ENCODE results near the gene HAVCR2.

The HAVCR2 gene

DNA sequence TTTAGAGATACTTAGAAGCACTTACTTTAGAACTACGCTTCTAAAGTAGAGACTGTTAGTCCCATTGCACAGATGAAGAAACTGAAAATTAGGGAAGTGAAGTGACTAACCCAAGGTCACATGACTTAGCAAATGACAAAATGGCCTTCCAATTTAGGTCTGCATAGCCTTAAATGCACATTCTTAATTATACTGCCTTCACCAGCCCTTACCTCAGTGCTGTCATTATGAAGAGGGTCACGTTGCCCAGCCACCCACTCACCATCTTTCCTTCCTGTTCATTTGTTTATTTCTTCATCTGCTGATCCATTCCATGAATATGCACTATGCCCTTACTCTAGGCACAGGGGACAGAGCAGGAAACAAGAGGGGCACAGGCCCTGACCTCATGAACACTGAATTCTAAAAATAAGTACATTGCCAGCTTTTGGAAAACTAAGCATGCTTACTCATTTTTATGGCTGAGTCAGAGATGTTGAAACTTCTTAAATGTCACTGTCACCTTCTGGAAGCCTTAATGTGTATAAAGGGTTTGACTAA lies 8.6 kb downstream of the HAVCR2 start:
- H3K4me3 ChIP-seq (replicated peaks; ENCODE audit: low read depth, low read length): no peak overlapping the region
- TF ChIP-seq, protein P1, sequence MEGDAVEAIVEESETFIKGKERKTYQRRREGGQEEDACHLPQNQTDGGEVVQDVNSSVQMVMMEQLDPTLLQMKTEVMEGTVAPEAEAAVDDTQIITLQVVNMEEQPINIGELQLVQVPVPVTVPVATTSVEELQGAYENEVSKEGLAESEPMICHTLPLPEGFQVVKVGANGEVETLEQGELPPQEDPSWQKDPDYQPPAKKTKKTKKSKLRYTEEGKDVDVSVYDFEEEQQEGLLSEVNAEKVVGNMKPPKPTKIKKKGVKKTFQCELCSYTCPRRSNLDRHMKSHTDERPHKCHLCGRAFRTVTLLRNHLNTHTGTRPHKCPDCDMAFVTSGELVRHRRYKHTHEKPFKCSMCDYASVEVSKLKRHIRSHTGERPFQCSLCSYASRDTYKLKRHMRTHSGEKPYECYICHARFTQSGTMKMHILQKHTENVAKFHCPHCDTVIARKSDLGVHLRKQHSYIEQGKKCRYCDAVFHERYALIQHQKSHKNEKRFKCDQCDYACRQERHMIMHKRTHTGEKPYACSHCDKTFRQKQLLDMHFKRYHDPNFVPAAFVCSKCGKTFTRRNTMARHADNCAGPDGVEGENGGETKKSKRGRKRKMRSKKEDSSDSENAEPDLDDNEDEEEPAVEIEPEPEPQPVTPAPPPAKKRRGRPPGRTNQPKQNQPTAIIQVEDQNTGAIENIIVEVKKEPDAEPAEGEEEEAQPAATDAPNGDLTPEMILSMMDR (IDR thresholded peaks at IDR 0.05; ENCODE audit: low read length, missing control alignments): no peak

DNA sequence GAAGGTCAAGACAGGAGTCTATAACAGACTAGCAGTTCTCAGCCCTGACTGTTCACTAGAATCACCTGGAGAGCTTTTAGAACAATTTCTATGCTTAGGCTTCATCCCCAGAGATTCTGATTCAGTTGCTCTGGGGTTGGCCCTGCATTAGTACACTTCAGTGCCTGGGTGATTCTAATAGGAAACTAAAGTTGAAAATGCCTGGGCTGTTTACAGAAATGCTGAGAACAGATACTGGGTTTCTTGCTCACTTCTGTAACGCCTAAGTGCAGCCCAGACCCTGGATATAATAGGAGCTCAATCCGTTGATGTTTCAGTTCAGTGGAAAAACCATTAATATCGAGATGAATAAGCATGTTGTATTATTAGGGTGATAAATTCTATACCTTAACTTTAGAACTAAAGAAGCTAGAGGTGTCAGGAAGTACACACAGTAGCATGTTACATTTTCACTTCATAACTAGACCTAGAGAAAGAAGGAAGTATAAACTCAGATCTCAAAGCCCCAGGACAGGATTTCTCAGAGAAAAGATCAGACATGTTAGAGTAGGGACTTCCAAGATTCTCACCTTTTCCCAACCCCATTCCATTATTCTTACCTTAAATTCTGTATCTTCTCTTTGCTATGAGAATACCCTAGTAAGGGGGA lies 20.4 kb downstream of the HAVCR2 start:
- TF ChIP-seq, protein P1 (IDR thresholded peaks at IDR 0.05; ENCODE audit: low read length, missing control alignments): no peak
- DNase-seq (ENCODE audit: low read depth): no peak
- H3K4me3 ChIP-seq (replicated peaks; ENCODE audit: low read depth, low read length): no peak overlapping the region

More for the DNA sequence above, 8.6 kb downstream of the HAVCR2 start:
- peak; percentile 11 for DNase-seq (ENCODE audit: low read depth)

DNA sequence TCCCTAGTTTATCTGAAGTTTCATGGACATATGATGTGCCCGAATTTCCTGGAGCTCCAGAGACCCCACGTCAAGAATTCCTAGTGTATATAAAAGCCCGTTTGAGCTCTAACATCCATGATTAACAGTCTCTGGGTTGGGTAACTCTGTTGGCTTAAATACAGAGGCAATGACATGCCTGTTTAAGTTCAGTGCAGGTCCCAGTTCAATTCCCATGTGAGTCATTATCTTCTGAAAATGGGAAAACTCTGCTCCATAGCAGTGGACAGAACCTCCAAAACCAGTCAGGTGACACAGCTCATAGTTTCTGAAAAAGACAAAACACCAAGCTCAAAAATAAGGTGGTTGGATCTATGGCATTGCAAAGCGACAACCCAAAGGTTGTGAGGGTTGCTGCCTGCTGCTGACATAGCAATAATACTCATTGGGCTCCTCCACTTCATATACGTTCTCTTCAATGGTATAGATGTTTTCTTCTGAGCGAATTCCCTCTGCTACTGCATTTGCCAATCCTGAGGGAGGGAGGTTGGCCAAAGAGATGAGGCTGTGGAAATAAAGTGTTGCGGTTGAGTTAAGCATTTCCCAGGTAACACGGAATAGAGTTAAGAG lies 22.0 kb downstream of the HAVCR2 start:
- TF ChIP-seq, protein P1 (IDR thresholded peaks at IDR 0.05; ENCODE audit: low read length, missing control alignments): no peak
- DNase-seq (ENCODE audit: low read depth): no peak
- H3K4me3 ChIP-seq (replicated peaks; ENCODE audit: low read depth, low read length): no peak overlapping the region

DNA sequence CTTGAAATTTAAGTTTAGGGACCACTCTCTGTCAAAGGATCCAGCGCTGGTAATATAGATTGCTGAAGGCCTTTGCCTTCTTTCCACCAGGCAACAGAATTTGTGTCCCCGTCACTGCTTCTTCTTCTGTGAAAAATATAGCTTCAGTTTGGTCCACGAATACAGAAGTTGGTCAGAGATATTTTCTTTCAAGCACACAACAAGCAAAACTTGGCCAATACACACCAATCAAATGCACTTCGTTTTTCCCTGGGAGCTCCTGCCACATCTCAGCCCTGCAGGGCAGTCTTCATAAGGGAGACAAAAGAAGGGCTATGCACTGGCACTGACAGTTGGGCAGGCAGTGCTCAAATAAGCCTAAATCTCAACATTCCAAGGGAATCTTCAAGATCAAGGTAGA lies 22.9 kb downstream of the HAVCR2 start:
- DNase-seq (ENCODE audit: low read depth): no peak
- no peak overlapping the region for H3K4me3 ChIP-seq (replicated peaks; ENCODE audit: low read depth, low read length)
- TF ChIP-seq, protein P1 (IDR thresholded peaks at IDR 0.05; ENCODE audit: low read length, missing control alignments): no peak

DNA sequence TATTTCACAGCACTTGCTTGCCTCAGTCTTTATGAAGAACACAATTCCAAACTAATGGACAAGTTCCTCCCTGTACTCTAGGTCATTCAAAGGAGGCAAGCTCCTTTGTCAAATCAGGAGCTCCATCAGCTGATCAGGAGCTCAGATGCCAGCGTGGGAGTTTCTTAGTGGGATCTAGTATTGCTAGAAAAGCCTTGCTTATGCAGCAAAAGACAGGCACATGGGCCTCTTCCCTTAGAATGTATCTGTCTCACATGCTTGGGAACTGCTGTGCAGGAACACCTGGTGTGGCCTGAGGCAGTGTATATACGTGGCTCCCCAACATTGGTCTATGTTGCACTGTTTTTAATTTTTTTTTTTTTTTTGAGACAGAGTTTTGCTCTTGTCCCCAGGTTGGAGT lies 28.6 kb downstream of the HAVCR2 start:
- no peak for DNase-seq (ENCODE audit: low read depth)
- TF ChIP-seq, protein P1 (IDR thresholded peaks at IDR 0.05; ENCODE audit: low read length, missing control alignments): no peak

DNA sequence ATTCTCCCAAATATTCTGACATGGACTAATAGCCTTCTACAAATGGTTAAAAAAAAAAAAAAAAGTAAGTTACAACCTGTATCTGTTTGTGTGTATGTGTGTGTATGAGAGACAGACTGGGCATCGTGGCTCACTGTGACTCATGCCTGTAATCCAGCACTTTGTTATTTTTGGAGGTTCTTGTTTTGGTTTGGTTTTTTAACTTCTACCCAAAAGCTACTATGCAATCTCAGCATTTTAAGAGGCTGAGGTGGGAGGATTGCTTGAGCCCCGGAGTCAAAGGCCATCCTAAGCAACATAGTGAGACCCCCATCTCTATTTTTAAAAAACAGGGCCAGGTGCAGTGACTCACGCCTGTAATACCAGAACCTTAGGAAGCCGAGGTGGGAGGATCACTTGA lies 32.3 kb downstream of the HAVCR2 start:
- TF ChIP-seq, protein P1 (IDR thresholded peaks at IDR 0.05; ENCODE audit: low read length, missing control alignments): no peak
- DNase-seq (ENCODE audit: low read depth): peak; percentile 0
- H3K4me3 ChIP-seq (replicated peaks; ENCODE audit: low read depth, low read length): no peak overlapping the region

More for the DNA sequence above, 28.6 kb downstream of the HAVCR2 start:
- H3K4me3 ChIP-seq (replicated peaks; ENCODE audit: low read depth, low read length): no peak overlapping the region

Data from fibroblast of pulmonary artery (primary cell).